Lung (tissue), 12 donors: ENCODE data around the gene KRTAP10-6. TPM values are rescaled to one million over a fixed set of nuclear protein-coding genes. Genes with fewer than 3 reads are reported as not detected.

Experiments used
- ATAC-seq: fragments of 200-7000 bp; cut with Tn5 transposase; one replicate; pipeline ENCODE4 v1.9.1; 2020; ENCODE audit warnings: moderate number of reproducible peaks; ENCODE audit not compliant: insufficient read depth, low FRiP score
- DNase-seq, 3 donors: peaks; one replicate each; pipeline ENCODE4 v3.0.0-alpha.2; 2013 to 2017
- H3K27ac ChIP-seq, 2 donors: one replicate each; pipeline ENCODE4 v1.5.1; 2013; ENCODE audit warnings: mild to moderate bottlenecking in 2 of 2, moderate library complexity in 2 of 2, control low read depth in 1 of 2, inconsistent platforms in 1 of 2, low read depth in 1 of 2, low read length in 1 of 2
- H3K27me3 ChIP-seq, 3 donors: one replicate each; pipeline ENCODE4 v1.5.1; 2013; ENCODE audit warnings: low read length in 2 of 3; ENCODE audit not compliant: control insufficient read depth in 3 of 3, insufficient read depth in 3 of 3
- H3K36me3 ChIP-seq, 4 donors: one replicate each; pipeline ENCODE4 v1.5.1; 2013; ENCODE audit warnings: low read length in 4 of 4, mild to moderate bottlenecking in 1 of 4, moderate library complexity in 1 of 4; ENCODE audit not compliant: control insufficient read depth in 4 of 4, insufficient read depth in 4 of 4
- H3K4me1 ChIP-seq, 5 donors: one replicate each; pipeline ENCODE4 v1.5.1; 2013; ENCODE audit warnings: low read length in 5 of 5, mild to moderate bottlenecking in 2 of 5, moderate library complexity in 1 of 5; ENCODE audit not compliant: control insufficient read depth in 5 of 5, insufficient read depth in 5 of 5
- H3K4me3 ChIP-seq: one replicate; pipeline ENCODE4 v1.5.1; 2013; ENCODE audit warnings: mild to moderate bottlenecking, control low read depth, moderate library complexity
- H3K9ac ChIP-seq, 2 donors: one replicate each; pipeline ENCODE4 v1.5.1; 2013; ENCODE audit warnings: low read length in 2 of 2, control low read depth in 1 of 2; ENCODE audit not compliant: insufficient read depth in 1 of 2
- H3K9me3 ChIP-seq, 4 donors: one replicate each; pipeline ENCODE4 v1.5.1; 2013; ENCODE audit warnings: low read length in 3 of 4, mild to moderate bottlenecking in 1 of 4, moderate library complexity in 1 of 4; ENCODE audit not compliant: control insufficient read depth in 4 of 4, insufficient read depth in 3 of 4
- CTCF ChIP-seq: IDR thresholded peaks from 2 replicates; pipeline ENCODE4 v1.5.1; 2012; ENCODE audit warnings: mild to moderate bottlenecking; ENCODE audit errors: control extremely low read depth, extremely low read depth
- WGBS, 2 donors: extraction: QIAGEN DNeasy Blood & Tissue Kit; methylation state at CpG; one replicate each; pipeline ENCODE4 v1.1.7; 2013; 5-methylcytosine and 5-hydroxymethylcytosine counted together
- polyA plus RNA-seq, 2 donors: library from polyadenylated mRNA; stranded (reverse); fragments of 200-250 nt; gene quantifications; one replicate each; pipeline ENCODE4 v1.2.1, GENCODE V29; 2013
- total RNA-seq, 2 donors: library from RNA; depleted of rRNA in 1 of 2; stranded (reverse); fragments of >200 nt in 1 of 2; gene quantifications; one replicate each; pipeline ENCODE4 v1.2.1, GENCODE V29; 2014 to 2021
- donor health status: control.
- donor health status: control.
- donor health status: Bipolar disorder and iron deficiency.
- donor health status: healthy.
- donor health status: DM: yes; HTN: yes; CAD: no.

KRTAP10-6 gene
- total and polyA plus RNA-seq, 4 donors, result not detected

GRCh38 chr21:44637018-44637850 lies 44.9 kb upstream of the KRTAP10-6 start, which contains the start of gene KRTAP10-10:
KRTAP10-10 (plus strand) TSS chr21:44637356; CDS start chr21:44637418, 62 bp downstream.
- Histone ChIP-seq H3K27ac (no peak within 1 kb of the TSS), H3K36me3 (no peaks in the 10 kb centered on the region), H3K4me1 (peaks cover 0 to 5% (median 0%) of the 10 kb centered on the region in 5 donors), H3K4me3 (no peak within 1 kb of the TSS), H3K9ac (no peak within 1 kb of the TSS), H3K9me3 (peaks cover 0 to 11% (median 3%) of the 10 kb centered on the region in 4 donors), H3K27me3 (peaks cover 0 to 3% (median 0%) of the 10 kb centered on the region in 3 donors)
- DNase-seq, result peak in 1 of 3 donors; percentile 29
- no peak for ATAC-seq
- 59 to 64% methylated on average over 18 to 21 of the region's 21 CpGs for WGBS, 2 donors
- no peak for TF ChIP-seq CTCF

GRCh38 chr21:44636209-44637017 lies 44.1 kb upstream of the KRTAP10-6 start:
- Histone ChIP-seq H3K4me3 (no peak overlapping the region), H3K9me3 (peaks cover 0 to 11% (median 5%) of the 10 kb centered on the region in 4 donors), H3K9ac (no peak overlapping the region), H3K36me3 (no peaks in the 10 kb centered on the region), H3K27ac (no peak overlapping the region), H3K27me3 (peaks cover 0 to 3% (median 0%) of the 10 kb centered on the region in 3 donors), H3K4me1 (peaks cover 0 to 5% (median 0%) of the 10 kb centered on the region in 5 donors)
- 82 to 86% methylated on average over 15 of the region's 15 CpGs for WGBS, 2 donors
- DNase-seq (no peak), ATAC-seq (no peak)
- TF ChIP-seq CTCF, result no peak

- TF ChIP-seq CTCF, result no peak
- Histone ChIP-seq H3K9me3 (peaks cover 0 to 9% (median 6%) of the 10 kb centered on the region in 4 donors), H3K36me3 (no peaks in the 10 kb centered on the region), H3K27ac (no peak overlapping the region), H3K27me3 (peaks cover 0 to 3% (median 0%) of the 10 kb centered on the region in 3 donors), H3K4me3 (no peak overlapping the region), H3K4me1 (peaks cover 0 to 2% (median 0%) of the 10 kb centered on the region in 5 donors), H3K9ac (no peak overlapping the region)
- ATAC-seq (no peak), DNase-seq (no peak)
- WGBS, 2 donors, result 84 to 95% methylated on average over 1 of the region's 1 CpG
Observed at GRCh38 chr21:44632067-44632466, 39.8 kb upstream of the KRTAP10-6 start.
